Endodermal cell (in vitro differentiated cells): ENCODE data around the gene ACVR1C. TPM values are rescaled to one million over a fixed set of nuclear protein-coding genes. Genes with fewer than 3 reads are reported as not detected.

Experiments
- DNase-seq: peaks from one replicate; pipeline ENCODE4 v3.0.0-alpha.2; 2017
- H3K27ac ChIP-seq: 2 replicates; pipeline ENCODE4 v1.5.1; 2013; ENCODE audit warnings: mild to moderate bottlenecking, low read depth, low read length, moderate library complexity
- H3K27me3 ChIP-seq: 2 replicates; pipeline ENCODE4 v1.6.1; 2013; ENCODE audit warnings: mild to moderate bottlenecking, low read length, moderate library complexity; ENCODE audit not compliant: insufficient read depth, control insufficient read depth, poor library complexity, severe bottlenecking
- H3K36me3 ChIP-seq: 2 replicates; pipeline ENCODE4 v1.7.0; 2013; ENCODE audit warnings: mild to moderate bottlenecking, low read length, moderate library complexity; ENCODE audit not compliant: control insufficient read depth, insufficient read depth
- H3K4me1 ChIP-seq: one replicate; pipeline ENCODE4 v1.7.0; 2013; ENCODE audit warnings: low read length; ENCODE audit not compliant: control insufficient read depth, insufficient read depth
- H3K4me3 ChIP-seq: 2 replicates; pipeline ENCODE4 v1.5.1; 2013; ENCODE audit warnings: mild to moderate bottlenecking, low read length, moderate library complexity
- H3K9ac ChIP-seq: 2 replicates; pipeline ENCODE4 v1.6.1; 2013; ENCODE audit warnings: mild to moderate bottlenecking, low read length, moderate library complexity; ENCODE audit not compliant: poor library complexity, severe bottlenecking; ENCODE audit errors: extremely low read depth
- H3K9me3 ChIP-seq: 2 replicates; pipeline ENCODE4 v1.6.1; 2013; ENCODE audit warnings: mild to moderate bottlenecking, low read length, moderate library complexity; ENCODE audit not compliant: control insufficient read depth
- H3K27ac Mint-ChIP-seq: 2 replicates; pipeline ENCODE4 v1.8.0; 2020; ENCODE audit warnings: mixed read lengths
- H3K27me3 Mint-ChIP-seq: 2 replicates; pipeline ENCODE4 v1.8.0; 2021; ENCODE audit warnings: mild to moderate bottlenecking, mixed read lengths; ENCODE audit not compliant: insufficient read depth
- H3K36me3 Mint-ChIP-seq: 2 replicates; pipeline ENCODE4 v1.8.0; 2020; ENCODE audit warnings: low read depth, mixed read lengths
- H3K4me1 Mint-ChIP-seq: 2 replicates; pipeline ENCODE4 v1.8.0; 2020; ENCODE audit warnings: mixed read lengths
- H3K4me3 Mint-ChIP-seq: 2 replicates; pipeline ENCODE4 v1.8.0; 2020; ENCODE audit warnings: mild to moderate bottlenecking, moderate library complexity, mixed read lengths
- H3K9me3 Mint-ChIP-seq: 2 replicates; pipeline ENCODE4 v1.8.0; 2020; ENCODE audit warnings: mild to moderate bottlenecking, mixed read lengths
- CTCF ChIP-seq: fragments of 200-600 bp; sonication (generic); conservative IDR thresholded peaks from 2 replicates; pipeline ENCODE4 v1.5.0; 2021; ENCODE audit warnings: antibody characterized with exemption, mild to moderate bottlenecking
- WGBS, 2 experiments: methylation state at CpG; one replicate each; pipeline versions ENCODE4 v1.1.5 to v1.1.7; 2013; ENCODE audit warnings: missing lambda C conversion rate in 2 of 2, mixed read lengths in 1 of 2; ENCODE audit not compliant: insufficient coverage in 1 of 2, insufficient read length in 1 of 2; 5-methylcytosine and 5-hydroxymethylcytosine counted together
- total RNA-seq, 2 donors: library from RNA; stranded (reverse); fragmentation: NEBNext Ultra II Directional in 1 of 2; extraction: Animal tissue kit (Norgen Biotek cat#: 25700) in 1 of 2; gene quantifications; 2 replicates in 1 of 2; 3 replicates in 1 of 2; pipeline ENCODE4 v1.2.1, GENCODE V29; 2021

ACVR1C gene
- total RNA-seq, 2 donors from 2014 or later: 0.59 to 0.69 TPM

- Histone ChIP-seq H3K4me3 (peak overlapping the region; percentile 56), H3K27ac (no peak overlapping the region), H3K27me3 (no peaks in the 10 kb centered on the region), H3K9me3 (no peaks in the 10 kb centered on the region), H3K36me3 (no peaks in the 10 kb centered on the region), H3K4me1 (peaks cover 7% of the 10 kb centered on the region), H3K9ac (no peak overlapping the region)
- no peak for TF ChIP-seq CTCF
- Mint-ChIP-seq H3K27ac (peak overlapping the region; percentile 62), H3K36me3 (no peaks in the 10 kb centered on the region), H3K4me1 (peaks cover 22% of the 10 kb centered on the region), H3K9me3 (peaks cover 11% of the 10 kb centered on the region), H3K4me3 (peak overlapping the region; percentile 14), H3K27me3 (peaks cover 2% of the 10 kb centered on the region)
- DNase-seq: no peak
- WGBS, 2 experiments: 66 to 73% methylated on average over 3 of the region's 3 CpGs
These were observed 69.6 kb downstream of the ACVR1C start for GRCh38 chr2:157559061-157559460.

- Histone ChIP-seq H3K9me3 (no peaks in the 10 kb centered on the region), H3K27me3 (no peaks in the 10 kb centered on the region), H3K9ac (no peak overlapping the region), H3K4me1 (peaks cover 7% of the 10 kb centered on the region), H3K36me3 (no peaks in the 10 kb centered on the region), H3K27ac (no peak overlapping the region), H3K4me3 (no peak overlapping the region)
- 100% methylated on average over 1 of the region's 1 CpG; no CpG with 5 or more reads in 1 of the 2 experiments for whole genome bisulfite sequencing, 2 experiments
- no peak for TF ChIP-seq CTCF
- Mint-ChIP-seq H3K4me3 (no peak overlapping the region), H3K4me1 (peaks cover 22% of the 10 kb centered on the region), H3K9me3 (peaks cover 1% of the 10 kb centered on the region), H3K27me3 (no peaks in the 10 kb centered on the region), H3K36me3 (no peaks in the 10 kb centered on the region), H3K27ac (no peak overlapping the region)
- DNase-seq: no peak
These were observed 70.9 kb downstream of the ACVR1C start for GRCh38 chr2:157557770-157558169.

GRCh38 chr2:157540102-157540501 is 88.6 kb downstream of the ACVR1C start:
- Histone ChIP-seq H3K36me3 (no peaks in the 10 kb centered on the region), H3K27ac (no peak overlapping the region), H3K9me3 (no peaks in the 10 kb centered on the region), H3K9ac (no peak overlapping the region), H3K27me3 (no peaks in the 10 kb centered on the region), H3K4me3 (no peak overlapping the region), H3K4me1 (no peaks in the 10 kb centered on the region)
- no peak overlapping the region for H3K27ac Mint-ChIP-seq
- H3K36me3 Mint-ChIP-seq: no peaks in the 10 kb centered on the region
- no peak overlapping the region for H3K4me3 Mint-ChIP-seq
- no peak for TF ChIP-seq CTCF
- no peaks in the 10 kb centered on the region for H3K4me1 Mint-ChIP-seq
- whole genome bisulfite sequencing, 2 experiments: 95 to 100% methylated on average over 2 to 5 of the region's 5 CpGs
- DNase-seq: no peak
- no peaks in the 10 kb centered on the region for H3K9me3 Mint-ChIP-seq
- no peaks in the 10 kb centered on the region for H3K27me3 Mint-ChIP-seq
